GM12874 (cell line): ENCODE measurements around the gene ITPR3.

ENCODE experiments used
- CTCF ChIP-seq: IDR thresholded peaks from 2 replicates; pipeline ENCODE4 v1.5.1; 2011; ENCODE audit warnings: low read depth, mild to moderate bottlenecking, control low read depth, low read length, moderate library complexity; ENCODE audit not compliant: insufficient read depth

ITPR3 gene

GRCh38 chr6:33732385-33732784 is 111.3 kb downstream of the ITPR3 start:
- no peak for TF ChIP-seq CTCF

- TF ChIP-seq CTCF, result no peak
These were observed 111.9 kb downstream of the ITPR3 start for GRCh38 chr6:33732817-33733708.

- TF ChIP-seq CTCF, result no peak
These were observed 112.5 kb downstream of the ITPR3 start for GRCh38 chr6:33733709-33734007.

GRCh38 chr6:33735216-33735615 is 114.1 kb downstream of the ITPR3 start:
- no peak for TF ChIP-seq CTCF

- no peak for TF ChIP-seq CTCF
These were observed 116.3 kb downstream of the ITPR3 start for GRCh38 chr6:33737267-33738026.

- no peak for TF ChIP-seq CTCF
These were observed 117.0 kb downstream of the ITPR3 start for GRCh38 chr6:33738153-33738552.

GRCh38 chr6:33738879-33739278 is 117.8 kb downstream of the ITPR3 start:
- no peak for TF ChIP-seq CTCF
